Osteocyte (in vitro differentiated cells): ENCODE results near the gene ZNHIT1. TPM values are rescaled to one million over a fixed set of nuclear protein-coding genes. Genes with fewer than 3 reads are reported as not detected.

Experiments
- DNase-seq: peaks from one replicate; pipeline ENCODE4 v3.0.0; 2021; ENCODE audit warnings: mixed read lengths; ENCODE audit not compliant: unreplicated experiment; ENCODE audit errors: extremely low spot score
- H3K27ac Mint-ChIP-seq: one replicate; pipeline ENCODE4 v1.8.0; 2021; ENCODE audit warnings: mild to moderate bottlenecking, mixed read lengths; ENCODE audit not compliant: unreplicated experiment
- H3K27me3 Mint-ChIP-seq: one replicate; pipeline ENCODE4 v1.8.0; 2021; ENCODE audit warnings: mixed read lengths; ENCODE audit not compliant: unreplicated experiment
- H3K36me3 Mint-ChIP-seq: one replicate; pipeline ENCODE4 v1.8.0; 2021; ENCODE audit warnings: mixed read lengths; ENCODE audit not compliant: unreplicated experiment
- H3K4me1 Mint-ChIP-seq: one replicate; pipeline ENCODE4 v1.8.0; 2021; ENCODE audit warnings: mixed read lengths; ENCODE audit not compliant: unreplicated experiment
- H3K4me3 Mint-ChIP-seq: one replicate; pipeline ENCODE4 v1.8.0; 2021; ENCODE audit warnings: mild to moderate bottlenecking, moderate library complexity, mixed read lengths; ENCODE audit not compliant: unreplicated experiment
- H3K9me3 Mint-ChIP-seq: one replicate; pipeline ENCODE4 v1.8.0; 2021; ENCODE audit warnings: mixed read lengths; ENCODE audit not compliant: unreplicated experiment
- total RNA-seq: library from RNA; stranded (reverse); gene quantifications from 2 replicates; pipeline ENCODE4 v1.2.1, GENCODE V29; 2021
- TF ChIP-seq, protein P1 (sequence below): fragments of 200-600 bp; sonication (generic); IDR thresholded peaks from 2 replicates; pipeline ENCODE4 v1.5.0; 2021; ENCODE audit warnings: antibody characterized with exemption, mild to moderate bottlenecking, moderate library complexity

Gene ZNHIT1
- total RNA-seq, 1 donor from 2014 or later = 66.9 TPM

DNA sequence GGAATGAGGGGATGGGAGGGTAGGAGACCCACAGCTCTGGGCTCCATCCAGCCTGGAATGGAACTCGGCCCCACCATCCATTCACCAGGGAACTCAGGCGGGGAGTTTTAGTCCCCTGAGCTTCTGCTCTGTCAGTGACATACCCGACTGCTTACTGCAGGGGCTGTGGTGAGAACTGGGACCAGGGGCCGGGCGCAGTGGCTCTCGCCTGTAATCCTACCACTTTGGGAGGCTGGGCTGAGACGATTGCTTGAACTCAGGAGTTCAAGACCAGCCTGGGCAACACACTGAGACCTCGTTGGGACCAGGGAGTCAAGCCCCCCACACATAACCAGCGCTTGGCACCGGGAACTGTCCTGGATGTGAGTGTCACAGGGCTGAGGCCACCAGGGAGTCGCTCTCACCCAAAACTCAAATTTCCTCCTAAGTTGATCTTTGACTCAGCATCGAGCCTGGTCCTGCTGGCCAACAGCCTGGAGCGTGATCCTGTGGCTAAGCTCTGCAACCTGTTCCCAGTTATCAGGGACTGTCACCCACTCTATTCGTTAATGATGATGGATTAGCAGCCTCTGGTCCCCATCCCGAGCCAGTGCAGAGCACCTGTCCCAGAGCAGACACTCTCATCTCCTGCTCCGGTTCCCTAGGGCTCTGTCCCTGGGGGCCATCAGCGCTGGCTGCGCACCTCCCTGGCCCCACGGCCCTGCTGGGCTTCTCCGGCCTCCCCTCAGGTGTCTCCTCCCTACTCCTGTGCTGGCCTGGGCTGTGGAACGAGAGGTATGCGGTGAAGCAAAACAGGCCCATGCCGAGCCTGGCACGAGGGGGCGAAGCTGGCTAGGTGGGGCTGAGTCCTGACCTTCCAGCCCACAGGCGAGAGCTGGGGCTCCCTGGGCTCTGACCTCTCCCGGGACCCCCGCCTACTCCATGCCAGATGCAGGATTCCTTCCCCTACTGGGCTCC is 20.5 kb downstream of the ZNHIT1 start:
- peaks cover 11% of the 10 kb centered on the region for H3K36me3 Mint-ChIP-seq
- no peak overlapping the region for H3K4me3 Mint-ChIP-seq
- TF ChIP-seq, protein P1, sequence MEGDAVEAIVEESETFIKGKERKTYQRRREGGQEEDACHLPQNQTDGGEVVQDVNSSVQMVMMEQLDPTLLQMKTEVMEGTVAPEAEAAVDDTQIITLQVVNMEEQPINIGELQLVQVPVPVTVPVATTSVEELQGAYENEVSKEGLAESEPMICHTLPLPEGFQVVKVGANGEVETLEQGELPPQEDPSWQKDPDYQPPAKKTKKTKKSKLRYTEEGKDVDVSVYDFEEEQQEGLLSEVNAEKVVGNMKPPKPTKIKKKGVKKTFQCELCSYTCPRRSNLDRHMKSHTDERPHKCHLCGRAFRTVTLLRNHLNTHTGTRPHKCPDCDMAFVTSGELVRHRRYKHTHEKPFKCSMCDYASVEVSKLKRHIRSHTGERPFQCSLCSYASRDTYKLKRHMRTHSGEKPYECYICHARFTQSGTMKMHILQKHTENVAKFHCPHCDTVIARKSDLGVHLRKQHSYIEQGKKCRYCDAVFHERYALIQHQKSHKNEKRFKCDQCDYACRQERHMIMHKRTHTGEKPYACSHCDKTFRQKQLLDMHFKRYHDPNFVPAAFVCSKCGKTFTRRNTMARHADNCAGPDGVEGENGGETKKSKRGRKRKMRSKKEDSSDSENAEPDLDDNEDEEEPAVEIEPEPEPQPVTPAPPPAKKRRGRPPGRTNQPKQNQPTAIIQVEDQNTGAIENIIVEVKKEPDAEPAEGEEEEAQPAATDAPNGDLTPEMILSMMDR = no peak
- H3K9me3 Mint-ChIP-seq = no peaks in the 10 kb centered on the region
- peaks cover 4% of the 10 kb centered on the region for H3K4me1 Mint-ChIP-seq
- DNase-seq = no peak
- H3K27me3 Mint-ChIP-seq = no peaks in the 10 kb centered on the region
- H3K27ac Mint-ChIP-seq = no peak overlapping the region

DNA sequence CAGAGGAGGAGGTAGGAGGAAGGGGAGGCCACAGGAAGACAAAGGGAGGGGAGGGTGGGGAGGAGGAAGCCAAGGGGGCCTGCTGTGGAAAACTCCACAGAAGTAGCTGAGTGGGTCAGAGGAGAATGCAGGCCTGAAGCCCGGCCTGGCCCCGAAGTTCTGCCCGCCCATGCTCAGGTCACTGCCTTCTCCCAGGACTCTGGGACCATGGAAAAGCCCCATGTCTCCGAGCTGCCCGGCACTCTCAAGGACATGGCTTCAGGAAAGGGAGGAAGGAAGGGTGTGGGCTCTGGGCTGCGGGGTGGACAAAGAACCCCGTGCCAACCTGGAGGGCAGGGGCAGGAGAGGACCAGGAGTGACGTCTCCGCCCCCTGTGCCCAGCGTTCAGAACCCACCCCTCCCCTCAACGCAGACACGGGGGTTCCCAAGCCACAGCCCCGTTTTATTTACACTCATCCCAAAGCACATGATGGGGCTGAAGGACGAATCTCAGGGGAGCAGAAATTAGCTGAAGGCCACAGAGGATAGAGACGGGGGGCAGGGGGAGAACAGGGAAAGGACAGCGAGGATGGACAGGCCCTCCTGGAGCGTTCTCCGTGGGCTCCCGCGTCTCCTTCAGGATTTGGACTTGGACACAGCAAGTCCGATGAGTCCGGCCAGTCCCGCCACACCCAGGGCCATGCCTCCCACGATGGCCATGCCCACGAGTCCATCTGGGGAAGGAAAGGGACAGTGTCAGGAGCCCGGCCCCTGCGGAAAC is 21.4 kb downstream of the ZNHIT1 start:
- DNase-seq = no peak
- no peaks in the 10 kb centered on the region for H3K9me3 Mint-ChIP-seq
- TF ChIP-seq, protein P1 = no peak
- H3K36me3 Mint-ChIP-seq = peaks cover 11% of the 10 kb centered on the region
- H3K27ac Mint-ChIP-seq = no peak overlapping the region
- no peaks in the 10 kb centered on the region for H3K27me3 Mint-ChIP-seq
- peaks cover 12% of the 10 kb centered on the region for H3K4me1 Mint-ChIP-seq
- H3K4me3 Mint-ChIP-seq = no peak overlapping the region

DNA sequence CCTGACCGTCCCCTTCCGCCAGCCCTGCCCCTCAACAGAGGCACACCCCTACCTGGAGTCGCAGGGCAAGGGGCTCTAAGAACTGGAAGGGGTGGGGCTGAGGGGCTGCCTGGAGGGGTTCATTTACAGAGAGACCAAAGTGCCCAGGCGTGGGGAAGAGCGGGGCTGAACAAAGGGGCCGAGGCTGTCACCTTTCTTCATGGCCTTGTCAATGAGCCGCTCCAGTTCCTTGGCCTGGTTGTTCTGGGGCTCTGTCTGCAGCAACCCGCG is 21.9 kb downstream of the ZNHIT1 start:
- Mint-ChIP-seq H3K4me1 (peaks cover 12% of the 10 kb centered on the region), H3K4me3 (no peak overlapping the region), H3K27me3 (no peaks in the 10 kb centered on the region), H3K27ac (no peak overlapping the region), H3K36me3 (peaks cover 11% of the 10 kb centered on the region), H3K9me3 (no peaks in the 10 kb centered on the region)
- TF ChIP-seq, protein P1 = no peak
- no peak for DNase-seq

DNA sequence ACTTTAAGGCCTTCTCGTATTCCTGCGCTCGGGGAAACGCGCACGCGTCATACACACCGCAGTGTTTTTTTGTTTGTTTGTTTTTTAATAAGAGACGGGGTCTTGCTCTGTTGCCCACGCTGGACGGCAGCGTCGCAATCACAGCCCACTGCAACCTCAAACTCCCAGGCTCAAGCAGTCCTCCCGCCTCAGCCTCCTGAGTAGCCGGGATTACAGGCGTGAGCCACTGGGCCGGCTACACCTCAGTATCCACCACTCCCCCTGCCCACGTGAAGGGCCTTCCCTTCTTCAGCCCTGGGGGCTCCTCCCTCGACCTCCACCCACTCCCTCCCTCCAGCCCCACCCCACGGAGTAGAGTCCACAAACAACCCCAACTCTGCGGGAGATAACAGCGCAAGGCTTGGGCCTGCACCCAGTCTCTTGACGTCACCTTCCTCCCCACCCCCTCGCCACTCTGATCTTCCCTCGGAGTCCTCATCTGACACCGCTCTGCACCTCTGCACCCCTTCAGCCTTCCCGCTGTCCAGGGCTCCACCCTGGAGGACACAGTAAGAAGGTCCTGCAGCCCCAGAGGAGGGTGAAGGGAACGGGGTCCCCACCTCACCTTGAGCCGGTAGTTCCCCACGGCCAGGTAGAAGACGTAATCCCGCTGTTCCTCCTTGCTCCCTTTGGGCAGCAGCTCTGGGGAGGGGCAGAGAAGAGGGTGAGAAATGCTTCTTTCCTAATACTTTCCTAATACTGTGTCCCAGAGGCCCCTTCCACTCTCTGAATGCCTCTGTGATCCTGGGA is 22.5 kb downstream of the ZNHIT1 start:
- Mint-ChIP-seq H3K9me3 (no peaks in the 10 kb centered on the region), H3K4me1 (peaks cover 16% of the 10 kb centered on the region), H3K27me3 (no peaks in the 10 kb centered on the region), H3K4me3 (no peak overlapping the region), H3K27ac (no peak overlapping the region), H3K36me3 (peaks cover 11% of the 10 kb centered on the region)
- no peak for DNase-seq
- TF ChIP-seq, protein P1 = no peak

DNA sequence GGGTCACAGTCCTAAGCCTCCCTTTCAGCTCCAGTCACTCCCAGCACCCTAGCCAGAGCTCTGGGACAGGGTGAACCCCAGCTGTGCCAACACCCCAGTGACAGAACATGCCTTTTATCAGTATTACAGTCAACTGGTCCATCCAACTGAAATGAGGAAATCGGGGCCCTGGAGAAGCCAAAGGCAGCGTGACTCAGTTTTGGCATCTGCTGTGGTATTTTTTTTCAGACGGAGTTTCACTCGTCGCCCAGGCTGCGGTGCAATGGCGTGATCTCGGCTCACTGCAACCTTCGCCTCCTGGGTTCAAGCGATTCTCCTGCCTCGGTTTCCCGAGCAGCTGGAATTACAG is 23.0 kb downstream of the ZNHIT1 start:
- TF ChIP-seq, protein P1 = no peak
- Mint-ChIP-seq H3K27me3 (no peaks in the 10 kb centered on the region), H3K4me1 (peaks cover 18% of the 10 kb centered on the region), H3K9me3 (no peaks in the 10 kb centered on the region), H3K4me3 (no peak overlapping the region), H3K27ac (no peak overlapping the region), H3K36me3 (peaks cover 11% of the 10 kb centered on the region)
- no peak for DNase-seq
